DMS 273 treated with DMSO at 0.1 percent for 48 hours (cell line): ENCODE measurements around the gene FNDC3A.
A peak's percentile ranks its signal among the peaks of the same experiment; 100 is the strongest.
"Not testable (repeated sequence)": the region's sequence is repeated elsewhere in the genome, so short reads cannot be mapped to it uniquely, and the experiment has no call there.

Experiments used
- DNase-seq: peaks from one replicate; lab custom pipeline; 2025; lab: John Stamatoyannopoulos, UW

The FNDC3A gene

DNA sequence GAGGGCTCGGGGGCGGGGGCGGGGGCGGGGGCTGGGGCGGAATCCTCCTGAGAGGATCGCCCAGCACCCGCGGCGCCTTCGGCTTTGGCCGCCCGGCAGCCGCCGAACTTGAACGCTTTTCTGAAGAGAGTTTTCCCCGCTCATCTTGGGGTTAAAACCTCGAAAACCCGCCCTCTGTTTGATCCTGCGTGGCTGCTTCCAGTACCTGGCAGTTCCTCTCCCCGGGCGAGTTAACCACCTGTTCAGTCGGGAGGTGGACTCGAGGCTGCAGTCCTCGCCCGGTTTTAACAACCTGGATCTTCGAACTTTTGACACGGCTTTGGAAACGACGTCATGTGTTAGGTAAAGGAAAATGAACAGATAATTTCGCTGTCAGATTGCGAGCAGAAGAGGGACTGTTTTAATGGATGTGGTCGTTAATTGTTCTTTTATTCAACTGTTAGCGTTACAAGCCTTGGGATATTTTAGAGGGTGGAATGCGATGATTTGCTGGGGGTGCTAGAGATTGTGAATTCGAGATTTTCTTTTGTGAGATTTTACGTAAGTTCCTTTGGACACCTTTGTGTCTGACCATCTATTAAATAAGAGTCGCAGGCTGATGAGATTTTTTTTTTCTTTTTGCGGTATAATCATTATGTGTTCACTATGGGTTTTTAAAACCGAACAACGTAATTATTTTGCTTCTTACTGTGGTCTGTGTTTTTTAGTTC lies 1.0 kb downstream of the FNDC3A start:
- peak; percentile 58 for DNase-seq

DNA sequence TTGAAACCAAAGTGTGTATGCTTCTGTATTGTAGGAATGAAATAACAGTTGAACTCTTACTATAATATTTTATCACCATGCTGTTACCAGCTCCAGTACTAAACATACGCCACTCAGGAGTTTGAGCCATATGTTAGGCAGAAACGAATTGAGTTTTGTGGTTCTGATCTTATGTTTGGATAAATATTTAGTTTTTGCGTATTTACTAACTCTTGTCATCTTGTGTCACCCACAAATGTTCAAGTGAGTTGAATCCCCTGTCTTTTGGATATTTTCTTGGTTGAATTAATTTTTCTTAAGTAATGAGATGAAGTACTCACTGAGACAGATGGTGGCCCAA lies 1.5 kb downstream of the FNDC3A start:
- peak; percentile 11 for DNase-seq

- no peak for DNase-seq
These were observed 2.3 kb downstream of the FNDC3A start for GRCh38 chr13:48977973-48978372.

DNA sequence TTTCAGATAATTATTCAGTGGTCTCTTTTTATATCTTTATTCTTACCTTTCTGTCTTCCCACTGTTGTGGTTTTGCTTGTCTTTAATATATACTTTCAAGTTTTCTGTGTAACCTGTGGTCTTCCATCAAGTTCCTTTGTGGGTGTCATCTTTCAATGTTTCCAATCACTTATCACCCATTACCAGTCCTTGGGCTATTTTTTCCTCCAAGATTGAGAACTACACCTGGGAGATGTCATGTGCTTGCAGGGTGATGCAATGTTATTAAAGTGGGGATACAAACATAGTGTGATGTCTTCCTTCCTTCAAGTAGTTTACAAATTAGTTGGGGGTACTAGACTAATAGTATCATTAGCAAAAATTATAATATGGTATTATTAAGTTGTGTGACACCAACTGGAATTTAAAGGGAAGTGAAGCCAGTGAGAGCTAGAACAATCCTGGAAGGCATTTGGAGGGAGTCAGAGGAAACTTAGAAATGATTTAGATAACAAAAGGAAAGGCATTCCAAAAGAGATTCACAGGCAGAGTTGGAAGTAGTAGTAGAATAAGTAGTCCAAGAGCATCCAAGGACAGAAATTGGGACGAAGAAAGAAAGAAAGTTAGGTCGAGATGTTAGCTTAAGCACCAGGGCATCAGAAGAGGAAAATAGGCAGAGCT lies 3.4 kb downstream of the FNDC3A start:
- DNase-seq, result no peak

- DNase-seq, result no peak
These were observed 4.2 kb downstream of the FNDC3A start for GRCh38 chr13:48979892-48980291.

DNA sequence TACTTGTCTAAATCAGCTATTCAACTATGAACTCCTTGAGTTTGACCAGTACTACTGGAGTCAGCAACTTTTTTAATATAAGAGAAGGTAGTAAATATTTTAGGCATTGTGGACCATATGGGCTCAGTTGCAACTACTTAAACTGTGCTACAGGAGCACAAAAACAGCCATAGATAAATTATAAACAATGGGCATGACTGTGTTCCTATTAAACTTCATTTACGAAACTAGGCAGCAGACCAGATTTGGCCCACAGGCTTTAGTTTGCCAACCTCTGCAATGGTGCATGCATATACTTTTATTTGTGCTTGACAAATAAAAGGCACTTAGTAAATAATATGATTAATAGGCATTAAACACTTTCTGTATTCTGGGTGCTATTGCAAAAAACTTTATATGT lies 7.6 kb downstream of the FNDC3A start:
- DNase-seq, result no peak

- DNase-seq, result no peak
These were observed 10.0 kb downstream of the FNDC3A start for GRCh38 chr13:48985756-48986155.

DNA sequence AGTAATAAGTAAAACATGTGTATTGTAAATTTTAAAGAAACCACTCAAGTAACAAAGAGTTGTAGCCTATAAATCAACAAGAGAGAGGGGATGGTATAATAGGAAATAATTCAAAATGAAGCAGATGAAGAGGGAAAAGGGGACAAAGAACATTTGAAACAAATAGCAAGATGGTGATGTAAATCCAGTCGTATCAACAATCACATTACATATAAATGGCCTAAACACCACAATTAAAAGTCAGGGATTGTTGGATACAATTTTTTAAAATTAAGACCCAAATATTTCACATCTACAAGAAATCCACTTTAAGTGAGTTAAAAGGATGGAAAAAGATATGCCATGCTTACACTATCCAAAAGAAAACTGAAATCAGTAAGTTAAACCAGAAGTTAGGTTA lies 15.2 kb downstream of the FNDC3A start:
- no peak for DNase-seq

- no peak for DNase-seq
These were observed 17.4 kb downstream of the FNDC3A start for GRCh38 chr13:48993150-48993549.

- no peak for DNase-seq
These were observed 19.0 kb downstream of the FNDC3A start for GRCh38 chr13:48994706-48995105.

- no peak for DNase-seq
These were observed 23.1 kb downstream of the FNDC3A start for GRCh38 chr13:48998641-48999292.

- DNase-seq, result no peak
These were observed 24.5 kb downstream of the FNDC3A start for GRCh38 chr13:49000247-49000646.

DNA sequence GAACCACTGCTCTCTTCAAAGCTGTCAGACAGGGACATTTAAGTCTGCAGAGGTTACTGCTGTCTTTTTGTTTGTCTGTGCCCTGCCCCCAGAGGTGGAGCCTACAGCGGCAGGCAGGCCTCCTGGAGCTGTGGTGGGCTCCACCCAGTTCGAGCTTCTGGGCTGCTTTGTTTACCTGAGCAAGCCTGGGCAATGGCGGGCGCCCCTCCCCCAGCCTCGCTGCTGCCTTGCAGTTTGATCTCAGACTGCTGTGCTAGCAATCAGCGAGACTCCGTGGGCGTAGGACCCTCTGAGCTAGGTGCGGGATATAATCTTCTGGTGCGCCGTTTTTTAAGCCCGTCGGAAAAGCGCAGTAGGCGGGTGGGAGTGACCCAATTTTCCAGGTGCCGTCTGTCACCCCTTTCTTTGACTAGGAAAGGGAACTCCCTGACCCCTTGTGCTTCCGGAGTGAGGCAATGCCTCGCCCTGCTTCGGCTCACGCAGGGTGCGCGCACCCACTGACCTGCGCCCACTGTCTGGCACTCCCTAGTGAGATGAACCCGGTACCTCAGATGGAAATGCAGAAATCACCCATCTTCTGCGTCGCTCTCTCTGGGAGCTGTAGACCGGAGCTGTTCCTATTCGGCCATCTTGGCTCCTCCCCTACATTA lies 43.4 kb downstream of the FNDC3A start:
- DNase-seq, result not testable (repeated sequence)

GRCh38 chr13:49020328-49020727 lies 44.6 kb downstream of the FNDC3A start:
- DNase-seq, result no peak

DNA sequence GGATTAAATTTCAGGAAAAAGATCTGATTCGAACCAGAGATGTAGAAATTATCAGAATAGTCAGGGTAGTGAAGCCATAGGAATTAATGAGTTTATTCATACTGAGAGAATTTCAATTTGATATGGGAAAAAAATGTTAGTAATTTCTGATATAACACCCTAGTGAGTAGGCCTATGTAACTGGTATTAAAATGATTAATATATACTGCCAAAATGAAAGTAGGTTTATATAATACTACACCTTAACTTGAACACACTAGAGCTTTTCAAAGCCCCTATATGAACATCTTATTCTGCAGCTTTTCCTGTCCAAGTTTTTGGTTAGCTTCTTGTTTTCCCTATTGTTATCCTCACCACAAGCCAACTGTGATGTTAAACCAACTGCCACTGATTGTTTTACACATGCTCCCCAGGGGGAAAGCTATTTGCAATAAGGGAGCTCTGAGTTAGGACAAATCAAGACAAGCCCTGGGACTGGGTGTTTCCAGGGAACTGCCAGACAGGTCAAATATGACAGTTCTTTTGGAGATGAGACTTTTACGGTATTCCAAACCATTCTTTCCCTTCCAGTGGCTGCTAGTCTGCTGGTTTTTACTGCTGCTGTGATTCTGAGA lies 45.3 kb downstream of the FNDC3A start:
- DNase-seq, result no peak

- no peak for DNase-seq
These were observed 46.2 kb downstream of the FNDC3A start for GRCh38 chr13:49021953-49022352.

DNA sequence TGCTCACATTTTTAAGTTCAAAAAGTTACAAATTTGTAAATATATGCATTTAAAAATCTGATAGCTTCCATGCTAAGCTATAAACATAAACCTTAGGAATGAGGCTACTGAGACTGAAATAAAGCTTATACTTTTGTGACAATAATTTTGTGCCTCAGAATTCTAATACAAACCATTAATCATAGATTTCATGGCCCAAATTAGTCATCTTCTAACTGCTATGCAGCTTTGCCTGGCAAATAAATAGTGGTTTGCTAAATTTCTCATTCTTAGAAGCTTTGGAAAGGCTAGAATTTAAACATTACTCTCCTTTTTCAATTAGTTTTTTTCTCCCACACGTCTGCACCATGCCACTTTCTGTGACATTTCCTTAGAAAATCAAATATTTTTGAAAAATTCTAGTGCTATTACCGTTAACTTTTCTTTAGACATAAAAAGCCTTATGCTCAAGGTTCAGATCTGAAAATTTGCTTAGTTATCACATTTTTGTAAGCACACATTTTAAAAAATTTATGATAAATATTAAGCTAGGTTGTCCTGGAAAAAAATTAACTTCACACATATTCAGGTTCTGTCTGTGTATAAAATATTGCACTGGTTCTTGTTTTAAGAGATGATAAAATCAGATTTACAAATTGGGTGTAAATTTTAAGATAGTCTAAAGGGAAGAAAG lies 46.9 kb downstream of the FNDC3A start:
- no peak for DNase-seq

DNA sequence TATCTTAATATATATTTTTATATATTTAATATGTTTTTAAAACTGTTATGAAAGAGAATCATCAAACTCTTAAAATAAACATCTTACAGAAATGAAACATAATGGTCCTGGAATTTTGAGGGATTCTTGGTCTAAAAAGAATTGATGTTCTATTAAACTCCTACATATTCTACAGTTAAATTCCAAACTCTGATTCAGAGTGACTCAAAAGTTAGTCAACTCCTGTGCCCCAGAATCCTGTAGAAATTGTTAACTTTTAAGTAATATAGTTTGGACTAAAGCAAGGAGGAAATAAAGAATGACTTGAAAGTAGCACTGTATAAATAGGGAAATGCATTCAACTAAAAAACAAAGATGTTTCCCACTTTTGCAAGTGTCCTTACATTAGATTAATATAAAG lies 47.7 kb downstream of the FNDC3A start:
- no peak for DNase-seq

DNA sequence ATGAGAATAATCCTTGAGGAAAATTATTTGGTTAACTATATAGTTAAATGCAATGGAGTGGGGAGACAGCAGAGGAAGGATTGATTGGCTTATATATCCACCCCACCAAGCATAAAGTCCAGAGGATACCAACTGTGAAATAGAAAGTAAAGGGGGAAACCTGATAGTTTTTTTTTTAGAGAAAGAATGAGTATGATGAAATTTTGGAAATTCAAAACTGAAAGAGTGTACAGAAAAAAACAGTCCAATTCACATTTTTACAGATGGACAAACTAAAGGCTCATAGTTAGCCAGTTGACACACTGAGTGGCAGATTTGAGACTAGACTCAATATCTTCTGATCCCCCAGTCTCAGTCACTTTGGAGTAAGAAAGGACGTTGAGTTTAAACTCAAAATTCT lies 51.1 kb downstream of the FNDC3A start:
- DNase-seq, result no peak

GRCh38 chr13:49029570-49029969 lies 53.9 kb downstream of the FNDC3A start:
- no peak for DNase-seq

- DNase-seq, result no peak
These were observed 54.5 kb downstream of the FNDC3A start for GRCh38 chr13:49030213-49030612.

DNA sequence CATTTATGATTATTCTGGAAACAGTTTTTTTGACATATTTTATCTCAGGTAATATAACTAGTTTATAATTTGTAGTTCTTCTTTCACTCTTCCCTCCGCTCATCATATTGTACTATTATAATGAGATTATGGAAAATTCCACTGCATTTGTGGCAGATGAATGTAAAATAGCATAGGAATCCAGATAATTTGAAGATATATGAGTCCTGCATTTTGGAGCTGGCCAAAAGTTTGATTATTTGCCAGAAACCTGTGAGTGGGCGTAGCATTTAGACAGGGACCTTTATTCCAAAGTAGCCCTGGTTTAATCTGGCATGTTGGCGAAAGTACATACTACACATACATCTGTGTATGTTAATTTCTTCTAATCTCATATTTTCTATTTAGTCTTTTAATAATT lies 65.2 kb downstream of the FNDC3A start:
- DNase-seq, result no peak
